ENCODE data around the gene RBP7.

The RBP7 gene

GRCh38 chr1:9996624-9997582, at the start of gene RBP7:
RBP7 (plus strand) TSS chr1:9997228; CDS start chr1:9997259, 31 bp downstream.
- TF ChIP-seq ZFX (IDR thresholded peaks at IDR 0.05) (no peak), CTCF (conservative IDR thresholded peaks at IDR 0.05) (no peak)
- no peak within 1 kb of the TSS for H3K27ac ChIP-seq

- TF ChIP-seq CTCF (conservative IDR thresholded peaks at IDR 0.05) (no peak), ZFX (IDR thresholded peaks at IDR 0.05) (no peak)
Measured at GRCh38 chr1:9957726-9958125, 39.3 kb upstream of the RBP7 start.

GRCh38 chr1:9960011-9960410, 37.0 kb upstream of the RBP7 start:
- TF ChIP-seq CTCF (conservative IDR thresholded peaks at IDR 0.05) (no peak), ZFX (IDR thresholded peaks at IDR 0.05) (no peak)
- no peak overlapping the region for H3K27ac ChIP-seq

More at GRCh38 chr1:9957726-9958125, 39.3 kb upstream of the RBP7 start:
- H3K27ac ChIP-seq = no peak overlapping the region

- TF ChIP-seq ZFX (IDR thresholded peaks at IDR 0.05) = no peak
- H3K27ac ChIP-seq = no peak overlapping the region
Measured at GRCh38 chr1:9960706-9961562, 36.1 kb upstream of the RBP7 start.

- TF ChIP-seq CTCF (conservative IDR thresholded peaks at IDR 0.05) (no peak), ZFX (IDR thresholded peaks at IDR 0.05) (no peak)
- H3K27ac ChIP-seq = no peak overlapping the region
Measured at GRCh38 chr1:9984253-9984652, 12.8 kb upstream of the RBP7 start.

GRCh38 chr1:9985001-9985400, 12.0 kb upstream of the RBP7 start:
- H3K27ac ChIP-seq = no peak overlapping the region
- TF ChIP-seq CTCF (conservative IDR thresholded peaks at IDR 0.05) (no peak), ZFX (IDR thresholded peaks at IDR 0.05) (no peak)

GRCh38 chr1:9989773-9990172, 7.3 kb upstream of the RBP7 start:
- H3K27ac ChIP-seq = no peak overlapping the region
- TF ChIP-seq CTCF (conservative IDR thresholded peaks at IDR 0.05) = no peak
- no peak for TF ChIP-seq ZFX (IDR thresholded peaks at IDR 0.05)

All from C4-2B (cell line).